Occipital lobe (tissue), 2 donors: ENCODE results near the gene SRRD. TPM values are rescaled to one million over a fixed set of nuclear protein-coding genes. Genes with fewer than 3 reads are reported as not detected.
A peak's percentile ranks its signal among the peaks of the same experiment; 100 is the strongest.
"Not testable (repeated sequence)": the region's sequence is repeated elsewhere in the genome, so short reads cannot be mapped to it uniquely, and the experiment has no call there.

ENCODE experiments used
- DNase-seq: peaks from one replicate; lab custom pipeline; 2025; lab: John Stamatoyannopoulos, UW
- total RNA-seq: library from RNA; depleted of rRNA; stranded (reverse); fragments of >200 nt; gene quantifications from one replicate; pipeline ENCODE4 v1.2.3, GENCODE V29; 2014

SRRD gene
- total RNA-seq: 19.5 TPM

DNA sequence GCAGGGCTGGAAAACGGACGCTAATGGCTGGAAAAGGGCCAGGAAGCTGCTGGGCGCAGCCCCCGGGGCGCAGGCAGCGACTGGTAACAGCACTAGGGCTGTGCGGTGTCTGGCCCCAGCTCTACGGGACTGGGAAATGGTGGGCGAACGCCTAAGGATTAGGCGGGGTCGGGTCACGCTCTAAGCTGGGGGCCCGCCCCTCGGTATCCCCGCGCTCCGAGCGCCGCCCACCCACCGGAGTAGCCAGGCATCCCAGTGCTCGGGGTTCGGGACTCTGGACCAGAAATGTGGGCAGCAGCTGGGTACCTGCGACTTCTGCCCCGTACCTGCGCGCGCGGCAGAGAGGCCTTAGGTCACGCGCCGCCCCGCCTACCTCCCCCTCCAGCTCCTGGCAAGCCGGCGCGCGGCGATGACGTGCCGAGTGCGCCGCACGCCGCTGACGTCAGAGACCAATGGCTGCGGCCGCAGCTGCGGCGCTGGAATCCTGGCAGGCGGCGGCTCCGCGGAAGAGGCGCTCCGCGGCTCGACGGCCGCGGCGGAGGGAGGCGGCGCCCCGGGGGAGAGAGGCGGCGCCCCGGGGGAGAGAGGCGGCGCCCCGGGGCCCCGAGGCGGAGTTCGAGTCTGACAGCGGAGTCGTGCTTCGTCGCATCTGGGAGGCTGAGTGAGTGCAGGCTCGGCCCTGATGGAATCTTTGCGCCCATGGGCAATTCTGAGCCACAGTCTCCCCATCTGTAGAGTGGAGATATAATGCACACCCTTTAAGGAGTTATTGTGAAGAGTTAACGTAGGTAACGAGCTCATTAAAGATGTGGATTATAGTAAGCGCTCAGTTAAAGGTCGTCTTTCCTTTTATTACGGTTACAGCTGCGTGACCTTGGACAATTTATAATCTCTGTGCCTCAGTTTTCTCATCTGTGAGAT lies at the start of gene SRRD, which contains the start of gene HPS4:
Gene SRRD, plus strand, starts transcription at position 439 of the 921 bp plus-strand sequence. Its CDS starts 14 bp downstream, at position 453.
Gene HPS4, minus strand, starts transcription at position 345 of the 921 bp plus-strand sequence. CDS start 2,021 bp downstream, outside the sequence.
- peak; percentile 77 for DNase-seq

DNA sequence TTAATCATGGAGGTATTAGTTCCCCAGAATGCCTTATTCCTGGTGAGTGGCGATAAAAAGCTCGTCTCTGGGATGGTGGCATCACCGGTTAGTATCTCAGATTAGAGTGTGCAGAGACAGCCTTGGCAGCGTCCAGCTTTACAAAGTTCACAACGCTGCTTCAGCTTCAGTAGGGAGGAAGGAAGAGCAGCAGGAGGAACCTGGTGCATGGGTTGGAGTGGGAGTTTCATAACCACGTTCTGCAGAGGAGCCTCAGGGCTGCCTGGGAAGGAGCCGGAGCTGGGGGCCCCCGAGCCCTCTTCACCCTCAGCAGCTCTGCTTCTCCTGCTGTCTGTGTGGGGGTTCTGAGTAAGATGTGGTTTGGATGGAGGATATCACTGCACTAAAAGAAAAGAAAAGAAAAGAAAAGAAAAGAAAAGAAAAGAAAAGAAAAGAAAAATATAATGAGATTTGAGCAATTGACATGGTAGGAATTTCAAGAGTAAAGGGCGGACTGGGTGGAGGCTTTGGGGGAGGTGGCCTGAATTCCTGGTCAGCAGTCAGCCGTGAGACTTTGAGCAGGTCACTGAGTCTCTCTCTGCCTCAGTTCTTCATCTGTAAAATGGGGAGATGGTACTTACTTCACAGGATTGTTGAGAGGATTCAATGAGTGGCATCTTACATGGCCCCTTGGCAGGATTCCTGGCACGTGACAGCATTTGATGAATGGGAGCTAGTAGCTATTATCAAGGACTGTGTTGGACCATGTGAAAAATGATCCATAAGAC lies 48.2 kb upstream of the SRRD start:
- no peak for DNase-seq

DNA sequence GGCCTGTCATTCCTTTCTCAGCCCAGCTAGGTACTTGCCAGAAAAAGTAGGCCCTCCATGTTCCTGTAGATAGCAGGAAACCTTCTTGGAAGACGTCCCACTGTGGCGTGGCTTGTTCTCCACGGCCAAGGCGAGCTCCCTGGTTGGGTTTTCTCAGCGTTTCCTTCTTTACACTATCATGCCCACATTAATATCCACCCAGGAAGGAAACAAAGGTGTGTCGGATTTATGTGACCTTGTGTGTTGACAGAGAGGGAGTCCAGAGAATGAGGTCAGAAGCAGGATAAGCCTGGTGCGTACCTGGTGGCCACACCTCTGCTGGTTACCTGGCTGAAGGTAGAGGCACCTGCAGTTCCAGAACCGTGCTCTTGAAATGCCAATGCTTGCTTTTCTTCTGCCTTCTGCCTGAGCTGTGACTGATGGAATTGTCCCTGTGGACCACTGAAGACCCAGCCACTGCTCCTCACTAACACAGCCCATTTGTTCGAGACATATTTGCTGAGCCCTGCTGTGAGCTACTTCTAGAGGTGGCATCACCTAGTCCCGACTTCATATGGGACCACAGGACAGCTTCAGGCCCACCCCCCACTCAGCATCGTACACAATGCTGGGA lies 46.7 kb upstream of the SRRD start:
- DNase-seq: no peak

GRCh38 chr22:26437694-26438392 lies 45.8 kb upstream of the SRRD start:
- DNase-seq: no peak

DNA sequence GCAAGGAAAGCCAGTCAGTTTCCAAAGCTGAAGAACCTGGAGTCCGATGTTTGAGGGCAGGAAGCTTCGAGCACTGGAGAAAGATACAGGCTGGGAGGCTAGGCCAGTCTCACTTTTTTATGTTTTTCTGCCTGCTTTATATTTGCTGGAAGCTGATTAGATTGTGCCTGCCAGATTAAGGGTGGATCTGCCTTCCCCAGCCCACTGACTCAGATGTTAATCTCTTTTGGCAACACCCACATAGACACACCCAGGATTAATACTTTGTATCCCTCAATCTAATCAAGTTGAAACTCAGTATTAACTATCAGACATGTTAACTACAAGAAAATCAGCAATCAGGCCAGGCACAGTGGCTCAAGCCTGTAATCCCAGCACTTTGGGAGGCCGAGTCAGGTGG lies 44.9 kb upstream of the SRRD start:
- not testable (repeated sequence) for DNase-seq

GRCh38 chr22:26439559-26439958 lies 44.1 kb upstream of the SRRD start:
- no peak for DNase-seq

GRCh38 chr22:26442086-26442756 lies 41.5 kb upstream of the SRRD start:
- DNase-seq: no peak

DNA sequence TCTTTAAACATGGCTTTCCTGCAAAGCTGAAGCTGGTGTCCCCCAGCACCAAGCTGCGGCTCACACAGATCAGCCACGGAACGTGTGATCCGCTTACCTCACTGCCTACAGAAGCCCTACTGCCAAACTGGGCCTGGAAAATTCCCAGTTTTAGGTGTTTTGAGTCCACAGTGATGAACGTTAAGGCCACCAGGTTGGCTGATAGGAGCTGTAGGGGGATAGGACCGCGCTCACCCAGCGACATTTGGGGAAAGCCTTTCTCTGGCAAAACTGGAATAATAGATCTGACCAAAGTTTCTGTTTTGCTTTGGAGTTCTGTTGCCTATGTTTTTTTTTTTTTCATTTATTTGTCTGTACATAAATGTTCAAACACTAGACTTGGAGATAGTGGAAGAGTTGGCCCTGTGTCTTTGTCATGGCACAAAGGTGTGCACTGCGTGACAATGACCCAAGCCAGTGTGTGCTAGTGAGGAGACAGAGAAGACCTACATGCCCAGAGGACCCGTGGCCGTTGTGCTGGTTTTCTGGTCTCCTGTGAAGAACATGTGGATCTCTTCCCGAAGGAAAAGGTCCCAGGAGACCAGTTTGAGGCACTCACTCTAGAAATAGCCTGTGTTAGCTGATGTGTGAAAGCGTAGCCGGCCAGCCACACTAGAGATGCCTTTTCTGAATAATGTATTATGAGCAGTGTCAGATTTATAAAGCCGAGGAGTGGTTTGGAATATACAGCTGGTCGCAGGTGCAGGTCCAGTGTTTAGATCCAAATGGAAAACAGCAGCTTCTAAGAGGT lies 39.6 kb upstream of the SRRD start:
- no peak for DNase-seq

GRCh38 chr22:26444777-26445176 lies 38.9 kb upstream of the SRRD start:
- no peak for DNase-seq

DNA sequence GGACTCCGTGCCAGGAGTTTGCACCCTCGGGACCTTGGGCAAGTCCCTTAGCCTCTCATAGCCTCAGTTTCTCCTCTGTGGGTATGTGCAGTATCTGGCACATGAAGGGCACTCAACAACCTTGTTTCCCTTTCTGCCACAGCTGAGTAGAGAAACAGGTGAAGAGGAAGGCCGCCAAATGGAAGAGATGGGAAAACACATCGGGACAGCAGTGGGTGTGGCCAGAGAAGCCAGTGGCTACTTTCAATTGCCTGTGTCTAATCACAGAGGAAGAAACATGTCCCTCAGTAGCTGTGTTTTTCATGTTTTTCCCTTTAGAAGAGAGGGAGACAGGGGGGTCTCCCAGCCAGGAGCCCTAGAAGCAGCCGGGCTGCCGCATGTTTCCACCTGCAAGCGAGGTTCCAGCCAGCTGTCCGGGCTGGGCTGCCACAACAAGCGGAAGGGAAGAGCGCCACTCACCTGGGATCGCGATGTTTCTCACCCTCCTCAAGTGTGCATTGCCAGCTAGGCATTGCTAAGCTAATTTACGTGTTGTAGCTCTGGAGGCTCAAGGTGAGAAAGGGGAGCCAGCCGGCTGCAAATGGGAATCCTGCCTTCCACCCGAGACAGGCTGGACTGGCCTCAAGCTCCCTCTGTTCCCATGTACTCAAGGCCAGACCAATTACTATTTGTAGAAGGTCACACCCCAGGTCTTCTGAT lies 38.0 kb upstream of the SRRD start:
- no peak for DNase-seq

DNA sequence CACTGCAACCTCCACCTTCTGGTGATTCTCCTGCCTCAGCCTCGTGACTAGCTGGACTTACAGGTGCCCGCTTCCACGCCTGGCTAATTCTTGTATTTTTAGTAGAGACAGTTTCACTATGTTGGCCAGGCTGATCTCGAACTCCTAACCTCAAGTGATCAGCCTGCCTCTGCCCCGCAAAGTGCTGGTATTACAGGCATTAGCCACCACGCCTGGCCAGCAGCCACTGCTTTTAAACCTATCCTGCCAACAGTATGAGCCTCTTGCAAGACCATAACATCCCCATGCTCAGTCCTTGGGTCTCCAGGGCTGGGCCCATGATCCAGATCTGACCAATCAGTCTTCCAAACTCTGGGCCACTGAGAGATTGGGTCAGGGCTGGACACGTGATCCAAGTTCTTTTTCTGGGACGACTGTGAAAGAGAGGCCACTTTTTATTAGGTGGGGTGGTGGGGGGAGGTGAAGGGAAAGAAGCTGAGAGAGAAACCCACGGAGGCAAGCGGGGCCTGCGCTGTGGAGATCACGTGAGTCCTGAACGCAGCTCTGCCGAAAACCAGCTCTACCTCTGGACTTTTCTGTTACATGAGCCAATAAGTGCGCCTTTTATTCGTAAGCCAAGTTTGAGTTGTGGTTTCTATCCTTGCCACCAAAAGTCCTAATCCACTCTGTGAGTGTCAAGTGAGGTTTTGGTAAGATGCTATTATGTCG lies 36.7 kb upstream of the SRRD start:
- DNase-seq: no peak

DNA sequence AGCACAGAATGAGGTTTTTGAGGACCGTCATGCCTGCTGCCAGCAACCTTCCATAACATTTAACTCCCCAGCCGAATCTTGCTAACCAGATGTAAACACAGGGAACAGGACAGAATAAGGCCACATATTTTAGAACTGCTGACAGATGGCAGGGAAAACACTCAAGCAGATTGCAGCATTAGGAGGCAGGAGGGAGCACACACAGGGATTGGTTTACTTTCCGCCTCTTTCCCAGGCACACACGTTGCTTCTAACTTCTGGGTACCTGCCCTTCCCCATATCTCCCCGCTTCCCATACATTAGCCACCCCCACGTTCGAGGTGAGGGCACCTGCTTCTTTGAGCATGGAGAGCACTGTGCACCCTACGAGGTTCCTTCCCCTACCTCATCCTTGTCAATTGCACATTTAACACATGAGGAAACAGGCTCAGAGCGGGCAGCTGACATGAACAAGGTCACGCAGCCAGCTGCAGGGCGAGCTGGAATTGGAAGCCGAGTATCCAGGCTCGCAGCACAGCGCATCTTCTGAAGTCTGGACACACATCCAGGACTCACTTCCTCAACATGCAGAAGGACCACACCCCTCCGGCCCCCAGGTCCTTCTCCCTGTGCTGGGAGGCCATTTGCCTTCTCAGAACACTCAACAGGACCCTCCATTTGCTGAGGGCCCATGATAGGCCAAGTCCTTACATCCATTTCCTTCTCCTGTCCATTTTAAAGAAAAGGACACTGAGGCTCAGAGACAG lies 35.9 kb upstream of the SRRD start:
- DNase-seq: no peak

DNA sequence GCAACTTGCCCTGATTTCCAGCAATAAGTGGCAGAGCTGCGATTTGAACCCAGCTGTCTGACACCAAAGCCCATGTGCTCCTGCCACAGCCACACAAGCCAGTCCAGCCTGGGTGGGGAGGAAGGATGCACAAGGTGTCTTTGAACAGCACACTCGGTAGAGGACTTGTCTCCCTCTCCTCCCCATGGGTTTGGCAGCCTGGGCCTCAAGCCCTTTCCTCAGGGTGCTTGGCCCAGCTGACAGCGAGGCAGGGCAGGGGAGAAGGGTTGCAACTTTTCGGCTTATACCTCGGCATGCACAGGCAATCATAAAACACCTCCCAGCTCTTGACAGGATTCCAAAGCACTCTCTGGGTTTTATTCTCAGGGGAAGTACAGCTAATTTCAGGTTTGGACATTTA lies 35.3 kb upstream of the SRRD start:
- DNase-seq: no peak

DNA sequence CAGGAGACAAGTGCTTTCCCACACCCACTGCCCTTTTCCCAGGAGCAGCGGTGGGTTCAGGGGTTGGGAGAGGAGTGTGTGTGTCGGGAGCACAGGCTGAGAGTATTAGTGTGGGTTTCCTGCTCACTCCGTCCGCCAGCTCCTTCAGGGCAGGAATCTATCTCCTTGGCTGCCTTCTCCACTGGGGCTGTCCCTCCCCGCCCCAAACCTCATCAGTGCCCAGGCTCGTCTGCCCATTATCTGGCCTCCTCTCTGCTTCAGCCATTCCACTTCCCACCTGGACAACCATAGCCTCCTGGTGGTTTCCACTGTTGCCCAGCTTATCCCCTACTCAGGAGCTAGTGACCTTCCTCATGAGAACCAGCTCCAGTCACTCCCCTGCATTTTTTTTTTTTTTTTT lies 34.7 kb upstream of the SRRD start:
- DNase-seq: no peak

GRCh38 chr22:26450453-26451185 lies 33.1 kb upstream of the SRRD start:
- DNase-seq: no peak

- peak; percentile 50 for DNase-seq
Measured at GRCh38 chr22:26452236-26453016, 31.3 kb upstream of the SRRD start.
